Lung (tissue), 12 donors: ENCODE data around the gene EMC1. TPM values are rescaled to one million over a fixed set of nuclear protein-coding genes. Genes with fewer than 3 reads are reported as not detected.

ENCODE experiments used
- ATAC-seq: fragments of 200-7000 bp; cut with Tn5 transposase; one replicate; pipeline ENCODE4 v1.9.1; 2020; ENCODE audit warnings: moderate number of reproducible peaks; ENCODE audit not compliant: insufficient read depth, low FRiP score
- DNase-seq, 3 donors: peaks; one replicate each; pipeline ENCODE4 v3.0.0-alpha.2; 2013 to 2017
- H3K27ac ChIP-seq, 2 donors: one replicate each; pipeline ENCODE4 v1.5.1; 2013; ENCODE audit warnings: mild to moderate bottlenecking in 2 of 2, moderate library complexity in 2 of 2, control low read depth in 1 of 2, inconsistent platforms in 1 of 2, low read depth in 1 of 2, low read length in 1 of 2
- H3K27me3 ChIP-seq, 3 donors: one replicate each; pipeline ENCODE4 v1.5.1; 2013; ENCODE audit warnings: low read length in 2 of 3; ENCODE audit not compliant: control insufficient read depth in 3 of 3, insufficient read depth in 3 of 3
- H3K36me3 ChIP-seq, 4 donors: one replicate each; pipeline ENCODE4 v1.5.1; 2013; ENCODE audit warnings: low read length in 4 of 4, mild to moderate bottlenecking in 1 of 4, moderate library complexity in 1 of 4; ENCODE audit not compliant: control insufficient read depth in 4 of 4, insufficient read depth in 4 of 4
- H3K4me1 ChIP-seq, 5 donors: one replicate each; pipeline ENCODE4 v1.5.1; 2013; ENCODE audit warnings: low read length in 5 of 5, mild to moderate bottlenecking in 2 of 5, moderate library complexity in 1 of 5; ENCODE audit not compliant: control insufficient read depth in 5 of 5, insufficient read depth in 5 of 5
- H3K4me3 ChIP-seq: one replicate; pipeline ENCODE4 v1.5.1; 2013; ENCODE audit warnings: mild to moderate bottlenecking, control low read depth, moderate library complexity
- H3K9ac ChIP-seq, 2 donors: one replicate each; pipeline ENCODE4 v1.5.1; 2013; ENCODE audit warnings: low read length in 2 of 2, control low read depth in 1 of 2; ENCODE audit not compliant: insufficient read depth in 1 of 2
- H3K9me3 ChIP-seq, 4 donors: one replicate each; pipeline ENCODE4 v1.5.1; 2013; ENCODE audit warnings: low read length in 3 of 4, mild to moderate bottlenecking in 1 of 4, moderate library complexity in 1 of 4; ENCODE audit not compliant: control insufficient read depth in 4 of 4, insufficient read depth in 3 of 4
- WGBS, 2 donors: extraction: QIAGEN DNeasy Blood & Tissue Kit; methylation state at CpG; one replicate each; pipeline ENCODE4 v1.1.7; 2013; 5-methylcytosine and 5-hydroxymethylcytosine counted together
- polyA plus RNA-seq, 2 donors: library from polyadenylated mRNA; stranded (reverse); fragments of 200-250 nt; gene quantifications; one replicate each; pipeline ENCODE4 v1.2.1, GENCODE V29; 2013
- total RNA-seq, 2 donors: library from RNA; depleted of rRNA in 1 of 2; stranded (reverse); fragments of >200 nt in 1 of 2; gene quantifications; one replicate each; pipeline ENCODE4 v1.2.1, GENCODE V29; 2014 to 2021
- TF ChIP-seq, protein P1 (sequence below): IDR thresholded peaks from 2 replicates; pipeline ENCODE4 v1.5.1; 2012; ENCODE audit warnings: mild to moderate bottlenecking; ENCODE audit errors: control extremely low read depth, extremely low read depth
- donor health status: control.
- donor health status: control.
- donor health status: Bipolar disorder and iron deficiency.
- donor health status: healthy.
- donor health status: DM: yes; HTN: yes; CAD: no.

Gene EMC1
- total and polyA plus RNA-seq, 4 donors = 12.1 to 52.7 (median 36.5) TPM

DNA sequence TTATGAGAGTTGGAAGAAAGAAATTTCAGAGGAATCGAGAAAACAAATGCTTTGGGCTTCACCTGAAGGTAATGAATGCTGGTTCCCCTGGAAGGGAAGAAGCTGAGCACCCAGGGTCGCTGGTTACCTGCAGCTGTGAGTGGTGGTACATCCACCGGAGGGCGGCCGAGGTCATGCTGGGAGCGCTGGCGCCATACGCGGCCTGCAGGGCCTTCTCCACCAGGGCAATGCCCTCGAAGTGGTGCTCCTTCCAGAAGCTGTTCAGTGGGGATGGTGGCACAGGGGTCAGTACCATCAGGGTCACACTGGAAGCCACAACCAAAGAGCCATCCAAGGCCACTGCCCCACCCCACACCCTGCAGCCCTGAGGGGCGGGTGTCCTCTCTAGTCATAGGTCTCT lies 17.1 kb upstream of the EMC1 start:
- TF ChIP-seq, protein P1, sequence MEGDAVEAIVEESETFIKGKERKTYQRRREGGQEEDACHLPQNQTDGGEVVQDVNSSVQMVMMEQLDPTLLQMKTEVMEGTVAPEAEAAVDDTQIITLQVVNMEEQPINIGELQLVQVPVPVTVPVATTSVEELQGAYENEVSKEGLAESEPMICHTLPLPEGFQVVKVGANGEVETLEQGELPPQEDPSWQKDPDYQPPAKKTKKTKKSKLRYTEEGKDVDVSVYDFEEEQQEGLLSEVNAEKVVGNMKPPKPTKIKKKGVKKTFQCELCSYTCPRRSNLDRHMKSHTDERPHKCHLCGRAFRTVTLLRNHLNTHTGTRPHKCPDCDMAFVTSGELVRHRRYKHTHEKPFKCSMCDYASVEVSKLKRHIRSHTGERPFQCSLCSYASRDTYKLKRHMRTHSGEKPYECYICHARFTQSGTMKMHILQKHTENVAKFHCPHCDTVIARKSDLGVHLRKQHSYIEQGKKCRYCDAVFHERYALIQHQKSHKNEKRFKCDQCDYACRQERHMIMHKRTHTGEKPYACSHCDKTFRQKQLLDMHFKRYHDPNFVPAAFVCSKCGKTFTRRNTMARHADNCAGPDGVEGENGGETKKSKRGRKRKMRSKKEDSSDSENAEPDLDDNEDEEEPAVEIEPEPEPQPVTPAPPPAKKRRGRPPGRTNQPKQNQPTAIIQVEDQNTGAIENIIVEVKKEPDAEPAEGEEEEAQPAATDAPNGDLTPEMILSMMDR = no peak
- H3K9me3 ChIP-seq = peaks cover 0 to under 1% (median 0%) of the 10 kb centered on the region in 4 donors
- H3K27me3 ChIP-seq = peaks cover 0 to 3% (median 0%) of the 10 kb centered on the region in 3 donors
- no peak overlapping the region for H3K4me3 ChIP-seq
- H3K27ac ChIP-seq = no peak overlapping the region
- H3K4me1 ChIP-seq = peaks cover 0 to under 1% (median 0%) of the 10 kb centered on the region in 5 donors
- ATAC-seq = no peak
- no peak overlapping the region for H3K9ac ChIP-seq
- no peaks in the 10 kb centered on the region for H3K36me3 ChIP-seq
- no peak for DNase-seq
- WGBS, 2 donors = 86 to 91% methylated on average over 11 of the region's 11 CpGs

DNA sequence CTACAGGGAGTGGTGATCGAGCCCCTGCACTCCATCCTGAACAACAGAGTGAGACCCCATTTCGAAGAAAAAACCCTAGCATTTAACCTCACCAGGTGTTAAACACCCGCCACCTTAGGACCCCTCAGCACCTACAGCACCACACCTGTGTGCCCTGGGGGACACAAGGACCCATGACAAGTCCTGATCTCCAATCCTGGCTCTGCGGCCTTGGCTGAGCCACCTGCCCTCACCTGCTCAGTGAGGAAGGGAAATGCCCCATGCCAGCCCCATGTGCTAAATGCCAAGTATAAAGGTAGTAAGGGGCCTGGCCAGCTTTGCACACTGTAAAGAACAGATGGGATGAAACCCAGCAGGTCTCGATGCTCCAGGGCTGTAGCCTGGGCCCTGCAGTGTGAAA lies 11.4 kb upstream of the EMC1 start:
- 92 to 94% methylated on average over 5 of the region's 5 CpGs for WGBS, 2 donors
- DNase-seq (no peak), ATAC-seq (no peak)
- H3K4me3 ChIP-seq = no peak overlapping the region
- H3K9ac ChIP-seq = no peak overlapping the region
- no peaks in the 10 kb centered on the region for H3K4me1 ChIP-seq
- H3K9me3 ChIP-seq = no peaks in the 10 kb centered on the region
- H3K27ac ChIP-seq = no peak overlapping the region
- H3K27me3 ChIP-seq = no peaks in the 10 kb centered on the region
- TF ChIP-seq, protein P1 = no peak
- H3K36me3 ChIP-seq = peaks cover 7 to 26% (median 13%) of the 10 kb centered on the region in 4 donors

DNA sequence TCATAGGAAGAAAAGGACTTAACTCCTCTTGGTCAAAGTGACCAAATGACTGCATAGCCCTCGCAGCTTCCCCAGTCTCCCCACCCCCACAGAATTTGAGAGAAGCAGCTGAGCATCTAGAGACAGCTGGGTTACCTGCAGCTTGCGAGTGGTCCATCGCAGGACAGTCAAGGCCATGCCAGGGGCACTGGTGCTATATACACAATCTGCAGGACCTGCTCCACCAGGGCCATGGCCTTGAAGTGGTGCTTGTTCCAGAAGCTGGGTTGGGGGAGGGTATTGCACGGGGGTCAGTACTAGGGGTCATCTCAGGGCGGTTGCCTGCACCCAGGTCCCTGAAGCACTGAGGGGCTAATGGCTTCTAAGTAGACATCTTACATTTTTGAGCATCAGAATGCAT lies 10.7 kb upstream of the EMC1 start:
- H3K27me3 ChIP-seq = no peaks in the 10 kb centered on the region
- 80 to 92% methylated on average over 5 of the region's 5 CpGs for WGBS, 2 donors
- TF ChIP-seq, protein P1 = no peak
- no peak overlapping the region for H3K9ac ChIP-seq
- DNase-seq (no peak), ATAC-seq (no peak)
- no peaks in the 10 kb centered on the region for H3K9me3 ChIP-seq
- no peak overlapping the region for H3K4me3 ChIP-seq
- H3K27ac ChIP-seq = no peak overlapping the region
- H3K36me3 ChIP-seq = peaks cover 11 to 33% (median 16%) of the 10 kb centered on the region in 4 donors
- H3K4me1 ChIP-seq = no peaks in the 10 kb centered on the region
